PC-9 (cell line): ENCODE measurements around the gene KIF5B. TPM values are rescaled to one million over a fixed set of nuclear protein-coding genes. Genes with fewer than 3 reads are reported as not detected.
"Not testable (repeated sequence)": the region's sequence is repeated elsewhere in the genome, so short reads cannot be mapped to it uniquely, and the experiment has no call there.

ENCODE experiments used
- BruUV-seq: library from RNA; stranded (reverse); fragments of 400-500 nt; replicated peaks from 2 replicates; lab custom pipeline; 2021; lab: Mats Ljungman, UMichigan
- CTCF ChIA-PET: fragments of 300-600 bp; sonication (Branson Sonifier 250); formaldehyde crosslinking; loops from one replicate; lab custom pipeline; 2022; ENCODE audit warnings: antibody characterized with exemption; lab: Charles Lee
- POLR2A ChIA-PET: fragments of 300-600 bp; sonication (Branson Sonifier 250); formaldehyde crosslinking; loops from one replicate; lab custom pipeline; 2022; ENCODE audit warnings: antibody characterized with exemption; ENCODE audit not compliant: unreplicated experiment; lab: Charles Lee
- DNase-seq, 2 experiments: peaks; one replicate each; pipeline versions ENCODE4 v3.0.0 to v3.0.0-alpha.2; 2015 to 2022; ENCODE audit warnings: mixed read lengths in 1 of 2
- H2AFZ ChIP-seq: fragments of 200-600 bp; sonication (generic); 2 replicates; pipeline ENCODE4 v1.8.1; 2017; ENCODE audit warnings: antibody characterized with exemption
- H3F3A ChIP-seq: fragments of 200-600 bp; sonication (generic); 2 replicates; pipeline ENCODE4 v1.8.1; 2017; ENCODE audit warnings: antibody characterized with exemption, mild to moderate bottlenecking, low read depth; ENCODE audit not compliant: insufficient read depth
- H3K27ac ChIP-seq: fragments of 200-600 bp; sonication (generic); 2 replicates; pipeline ENCODE4 v1.6.1; 2016; ENCODE audit warnings: mixed run types
- H3K27me3 ChIP-seq: fragments of 200-600 bp; sonication (generic); 2 replicates; pipeline ENCODE4 v1.6.1; 2016; ENCODE audit warnings: low read depth, mixed run types; ENCODE audit not compliant: insufficient read depth
- H3K36me3 ChIP-seq: fragments of 200-600 bp; sonication (generic); 2 replicates; pipeline ENCODE4 v1.6.1; 2016; ENCODE audit warnings: low read depth, mixed run types
- H3K4me1 ChIP-seq: fragments of 200-600 bp; sonication (generic); replicated peaks from 2 replicates; pipeline ENCODE4 v1.6.1; 2016; ENCODE audit warnings: mixed run types; ENCODE audit not compliant: insufficient read depth
- H3K4me2 ChIP-seq: fragments of 200-600 bp; sonication (generic); 2 replicates; pipeline ENCODE4 v1.6.1; 2017; ENCODE audit warnings: mixed run types
- H3K4me3 ChIP-seq: fragments of 200-600 bp; sonication (generic); 2 replicates; pipeline ENCODE4 v1.6.1; 2016; ENCODE audit warnings: mixed run types
- H3K79me2 ChIP-seq: fragments of 200-600 bp; sonication (generic); 2 replicates; pipeline ENCODE4 v1.6.1; 2017; ENCODE audit warnings: low read depth, mixed run types
- H3K9me2 ChIP-seq: fragments of 200-600 bp; sonication (generic); 2 replicates; pipeline ENCODE4 v1.8.1; 2017; ENCODE audit warnings: mild to moderate bottlenecking; ENCODE audit not compliant: insufficient read depth
- H3K9me3 ChIP-seq: fragments of 200-600 bp; sonication (generic); 2 replicates; pipeline ENCODE4 v1.8.1; 2016; ENCODE audit warnings: low read depth; ENCODE audit not compliant: insufficient read depth
- H4K20me1 ChIP-seq: fragments of 200-600 bp; sonication (generic); 2 replicates; pipeline ENCODE4 v1.8.1; 2017; ENCODE audit not compliant: insufficient read depth
- CTCF ChIP-seq: fragments of 200-600 bp; sonication (generic); conservative IDR thresholded peaks from 2 replicates; pipeline ENCODE4 v1.6.1; 2017; ENCODE audit warnings: mixed run types, antibody characterized with exemption, mild to moderate bottlenecking, moderate library complexity
- EZH2 ChIP-seq: fragments of 200-600 bp; sonication (generic); IDR thresholded peaks from 2 replicates; pipeline ENCODE4 v1.8.0; 2017; ENCODE audit warnings: antibody characterized with exemption, low read depth
- intact Hi-C: fragments of 100-400 bp; cut with micrococcal nuclease; formaldehyde crosslinking; loops from one replicate; pipeline ENCODE4 v1.10.0; 2022; ENCODE audit not compliant: unreplicated experiment
- total RNA-seq: library from RNA; stranded (reverse); gene quantifications from 2 replicates; pipeline ENCODE4 v1.2.3, GENCODE V29; 2021

KIF5B gene
- total RNA-seq, 1 experiment from 2014 or later = 76.9 TPM

GRCh38 chr10:32104622-32105509 lies 48.6 kb upstream of the KIF5B start:
- no peaks in the 10 kb centered on the region for H3K36me3 ChIP-seq
- CTCF ChIA-PET = no interaction called here
- no peaks in the 10 kb centered on the region for H3K27me3 ChIP-seq
- H3K27ac ChIP-seq = no peak overlapping the region
- H3K4me2 ChIP-seq = no peak overlapping the region
- intact Hi-C loops = no loop called here
- BruUV-seq = no TSS peak
- DNase-seq = no peak
- H3F3A ChIP-seq = no peaks in the 10 kb centered on the region
- POLR2A ChIA-PET = no interaction called here
- no peaks in the 10 kb centered on the region for H3K9me2 ChIP-seq
- no peak overlapping the region for H3K4me3 ChIP-seq
- H4K20me1 ChIP-seq = no peaks in the 10 kb centered on the region
- H3K79me2 ChIP-seq = no peaks in the 10 kb centered on the region
- no peaks in the 10 kb centered on the region for H3K9me3 ChIP-seq
- H2AFZ ChIP-seq = no peak overlapping the region
- no peaks in the 10 kb centered on the region for H3K4me1 ChIP-seq
- TF ChIP-seq EZH2 = no peak
- TF ChIP-seq CTCF = no peak

GRCh38 chr10:32104181-32104580 lies 48.0 kb upstream of the KIF5B start:
- no peaks in the 10 kb centered on the region for H3K27me3 ChIP-seq
- no peak for DNase-seq
- H3K79me2 ChIP-seq = no peaks in the 10 kb centered on the region
- no peaks in the 10 kb centered on the region for H3K9me3 ChIP-seq
- no peak overlapping the region for H3K4me3 ChIP-seq
- no peak overlapping the region for H3K27ac ChIP-seq
- no peaks in the 10 kb centered on the region for H3F3A ChIP-seq
- intact Hi-C loops = no loop called here
- BruUV-seq = no TSS peak
- no peak overlapping the region for H2AFZ ChIP-seq
- TF ChIP-seq CTCF (no peak), EZH2 (no peak)
- ChIA-PET CTCF (no interaction called here), POLR2A (no interaction called here)
- H3K9me2 ChIP-seq = no peaks in the 10 kb centered on the region
- no peaks in the 10 kb centered on the region for H3K4me1 ChIP-seq
- no peaks in the 10 kb centered on the region for H3K36me3 ChIP-seq
- H3K4me2 ChIP-seq = no peak overlapping the region
- H4K20me1 ChIP-seq = no peaks in the 10 kb centered on the region

GRCh38 chr10:32103721-32104120 lies 47.5 kb upstream of the KIF5B start:
- H3K36me3 ChIP-seq = no peaks in the 10 kb centered on the region
- no peak for TF ChIP-seq CTCF
- no peak for TF ChIP-seq EZH2
- intact Hi-C loops = no loop called here
- no peaks in the 10 kb centered on the region for H3K9me3 ChIP-seq
- no peaks in the 10 kb centered on the region for H3K4me1 ChIP-seq
- ChIA-PET POLR2A (no interaction called here), CTCF (no interaction called here)
- no peak overlapping the region for H3K4me3 ChIP-seq
- H3F3A ChIP-seq = no peaks in the 10 kb centered on the region
- H3K9me2 ChIP-seq = no peaks in the 10 kb centered on the region
- H3K27ac ChIP-seq = no peak overlapping the region
- no peak for DNase-seq
- no peaks in the 10 kb centered on the region for H3K79me2 ChIP-seq
- BruUV-seq = no TSS peak
- H3K27me3 ChIP-seq = no peaks in the 10 kb centered on the region
- H4K20me1 ChIP-seq = no peaks in the 10 kb centered on the region
- H2AFZ ChIP-seq = no peak overlapping the region
- H3K4me2 ChIP-seq = no peak overlapping the region

GRCh38 chr10:32098566-32099259 lies 42.5 kb upstream of the KIF5B start:
- H3F3A ChIP-seq, H3K27ac ChIP-seq, POLR2A ChIA-PET, H3K4me2 ChIP-seq, H3K9me2 ChIP-seq, H3K4me1 ChIP-seq, H2AFZ ChIP-seq, H3K9me3 ChIP-seq, H3K27me3 ChIP-seq, H4K20me1 ChIP-seq, H3K36me3 ChIP-seq, BruUV-seq, DNase-seq, H3K4me3 ChIP-seq, H3K79me2 ChIP-seq, CTCF ChIA-PET, intact Hi-C loops: not testable (repeated sequence)
